ENCODE results near the gene VTN. TPM values are rescaled to one million over a fixed set of nuclear protein-coding genes. Genes with fewer than 3 reads are reported as not detected.
A peak's percentile ranks its signal among the peaks of the same experiment; 100 is the strongest.

VTN gene
- total and polyA plus RNA-seq, 2 experiments from 2014 or later = 0.34 TPM; not detected in 1

DNA sequence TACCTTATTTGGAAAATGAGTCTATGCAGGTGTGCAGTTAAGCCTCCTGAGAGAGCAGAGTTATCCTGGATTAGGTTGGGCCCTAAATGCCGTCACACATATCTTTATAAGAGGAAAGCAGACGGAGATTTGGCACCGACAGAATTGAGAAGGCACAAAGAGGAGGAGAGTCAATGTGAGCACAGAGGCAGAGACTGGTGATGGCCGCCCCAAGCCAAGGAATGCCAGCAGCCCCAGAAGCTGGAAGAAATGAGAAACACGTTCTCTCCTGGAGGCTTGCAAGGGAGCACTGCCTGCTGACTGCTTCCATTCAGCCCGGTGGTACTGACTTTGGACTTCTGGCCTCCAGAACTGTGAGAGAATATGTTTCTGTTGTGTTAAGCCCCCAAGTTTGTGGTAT, 32.7 kb upstream of the VTN start:
- Histone ChIP-seq H3K36me3 (ENCODE audit: low read depth) (no peaks in the 10 kb centered on the region), H3K4me1 (ENCODE audit: insufficient read depth) (peaks cover 6% of the 10 kb centered on the region; the same call in 1 of the 2 replicates), H3F3A (ENCODE audit: insufficient read depth) (no peaks in the 10 kb centered on the region), H3K27ac (no peak overlapping the region), H3K27me3 (replicated peaks; ENCODE audit: insufficient read depth) (no peaks in the 10 kb centered on the region), H2AFZ (no peak overlapping the region), H3K79me2 (ENCODE audit: insufficient read depth) (no peaks in the 10 kb centered on the region), H3K9ac (no peak overlapping the region), H3K4me2 (ENCODE audit: unreplicated experiment) (no peak overlapping the region), H3K9me3 (ENCODE audit: low read depth) (no peaks in the 10 kb centered on the region), H3K4me3 (no peak overlapping the region), H4K20me1 (ENCODE audit: insufficient read depth) (no peaks in the 10 kb centered on the region), H3K9me2 (ENCODE audit: insufficient read depth) (no peaks in the 10 kb centered on the region)
- TF ChIP-seq EZH2phosphoT487 (IDR thresholded peaks at IDR 0.05; ENCODE audit: insufficient read depth, low read depth) (no peak), EZH2 (IDR thresholded peaks at IDR 0.05; ENCODE audit: insufficient read depth, poor library complexity, severe bottlenecking) (no peak)
- WGBS, 2 experiments (ENCODE audit: low coverage in 1 of 2, low lambda C conversion rate in 2 of 2, missing lambda C conversion rate in 2 of 2) = 92 to 97% methylated on average over 6 of the region's 6 CpGs
- in situ Hi-C loops (cut with MboI) = no loop called here
- DNase-seq = no peak

DNA sequence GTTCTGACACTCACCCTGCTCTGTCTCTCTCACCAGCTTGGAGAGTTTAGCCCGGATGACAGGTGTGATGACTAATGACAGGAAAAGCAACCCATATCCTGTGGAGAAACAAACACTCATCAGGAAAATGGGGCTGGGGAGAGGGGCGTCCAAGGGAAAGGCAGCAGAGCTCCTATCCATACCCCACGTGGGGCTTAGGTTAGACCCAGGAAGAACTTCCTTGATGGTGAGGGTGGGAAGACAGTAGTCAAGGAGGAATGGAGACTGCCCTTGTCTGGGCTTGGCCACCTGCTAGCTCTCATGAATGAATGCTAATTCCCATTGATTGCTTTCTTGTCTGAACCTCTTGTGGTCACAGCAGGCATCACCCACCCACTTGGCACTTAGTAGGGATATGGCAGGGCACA, 32.1 kb upstream of the VTN start:
- in situ Hi-C loops (cut with MboI) = no loop called here
- Histone ChIP-seq H2AFZ (no peak overlapping the region), H3K4me3 (no peak overlapping the region), H3K79me2 (ENCODE audit: insufficient read depth) (no peaks in the 10 kb centered on the region), H3K27me3 (replicated peaks; ENCODE audit: insufficient read depth) (no peaks in the 10 kb centered on the region), H3K4me2 (ENCODE audit: unreplicated experiment) (no peak overlapping the region), H3K9ac (no peak overlapping the region), H3K9me3 (ENCODE audit: low read depth) (no peaks in the 10 kb centered on the region), H4K20me1 (ENCODE audit: insufficient read depth) (no peaks in the 10 kb centered on the region), H3K4me1 (ENCODE audit: insufficient read depth) (peaks cover 6% of the 10 kb centered on the region; the same call in 1 of the 2 replicates), H3F3A (ENCODE audit: insufficient read depth) (no peaks in the 10 kb centered on the region), H3K36me3 (ENCODE audit: low read depth) (no peaks in the 10 kb centered on the region), H3K27ac (no peak overlapping the region), H3K9me2 (ENCODE audit: insufficient read depth) (no peaks in the 10 kb centered on the region)
- DNase-seq = no peak
- TF ChIP-seq EZH2 (IDR thresholded peaks at IDR 0.05; ENCODE audit: insufficient read depth, poor library complexity, severe bottlenecking) = no peak
- TF ChIP-seq EZH2phosphoT487 (IDR thresholded peaks at IDR 0.05; ENCODE audit: insufficient read depth, low read depth) = no peak
- WGBS, 2 experiments (ENCODE audit: low coverage in 1 of 2, low lambda C conversion rate in 2 of 2, missing lambda C conversion rate in 2 of 2) = 56 to 64% methylated on average over 3 of the region's 3 CpGs

DNA sequence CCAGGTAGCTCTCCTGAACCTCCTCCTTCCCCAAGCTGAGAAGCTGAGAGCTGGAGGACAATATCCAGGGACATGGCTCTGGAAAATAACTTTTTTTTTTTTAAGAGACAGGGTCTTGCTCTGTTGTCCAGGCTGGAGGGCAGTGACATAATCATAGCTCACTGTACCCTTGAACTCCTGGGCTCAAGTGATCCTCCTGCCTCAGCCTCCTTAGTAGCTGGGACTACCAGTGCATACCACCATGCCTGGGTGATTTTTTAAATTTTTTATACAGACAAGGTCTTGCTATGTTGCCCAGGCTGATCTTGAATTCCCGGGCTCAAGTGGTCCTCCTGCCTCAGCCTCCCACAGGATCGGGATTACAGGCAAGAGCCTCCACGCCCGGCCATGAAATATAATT, 29.7 kb upstream of the VTN start:
- H3K4me3 ChIP-seq = no peak overlapping the region
- H3K27me3 ChIP-seq (replicated peaks; ENCODE audit: insufficient read depth) = no peaks in the 10 kb centered on the region
- no peaks in the 10 kb centered on the region for H3K79me2 ChIP-seq (ENCODE audit: insufficient read depth)
- peaks cover 1% of the 10 kb centered on the region for H3F3A ChIP-seq (ENCODE audit: insufficient read depth)
- DNase-seq = no peak
- H3K9me3 ChIP-seq (ENCODE audit: low read depth) = no peaks in the 10 kb centered on the region
- H3K27ac ChIP-seq = no peak overlapping the region
- TF ChIP-seq EZH2 (IDR thresholded peaks at IDR 0.05; ENCODE audit: insufficient read depth, poor library complexity, severe bottlenecking) (no peak), EZH2phosphoT487 (IDR thresholded peaks at IDR 0.05; ENCODE audit: insufficient read depth, low read depth) (no peak)
- H3K9ac ChIP-seq = no peak overlapping the region
- no peak overlapping the region for H3K4me2 ChIP-seq (ENCODE audit: unreplicated experiment)
- no peaks in the 10 kb centered on the region for H4K20me1 ChIP-seq (ENCODE audit: insufficient read depth)
- H3K36me3 ChIP-seq (ENCODE audit: low read depth) = no peaks in the 10 kb centered on the region
- in situ Hi-C loops (cut with MboI) = no loop called here
- 94 to 95% methylated on average over 4 of the region's 4 CpGs for WGBS, 2 experiments (ENCODE audit: low coverage in 1 of 2, low lambda C conversion rate in 2 of 2, missing lambda C conversion rate in 2 of 2)
- H3K4me1 ChIP-seq (ENCODE audit: insufficient read depth) = peaks cover 11% of the 10 kb centered on the region
- no peaks in the 10 kb centered on the region for H3K9me2 ChIP-seq (ENCODE audit: insufficient read depth)
- H2AFZ ChIP-seq = no peak overlapping the region

DNA sequence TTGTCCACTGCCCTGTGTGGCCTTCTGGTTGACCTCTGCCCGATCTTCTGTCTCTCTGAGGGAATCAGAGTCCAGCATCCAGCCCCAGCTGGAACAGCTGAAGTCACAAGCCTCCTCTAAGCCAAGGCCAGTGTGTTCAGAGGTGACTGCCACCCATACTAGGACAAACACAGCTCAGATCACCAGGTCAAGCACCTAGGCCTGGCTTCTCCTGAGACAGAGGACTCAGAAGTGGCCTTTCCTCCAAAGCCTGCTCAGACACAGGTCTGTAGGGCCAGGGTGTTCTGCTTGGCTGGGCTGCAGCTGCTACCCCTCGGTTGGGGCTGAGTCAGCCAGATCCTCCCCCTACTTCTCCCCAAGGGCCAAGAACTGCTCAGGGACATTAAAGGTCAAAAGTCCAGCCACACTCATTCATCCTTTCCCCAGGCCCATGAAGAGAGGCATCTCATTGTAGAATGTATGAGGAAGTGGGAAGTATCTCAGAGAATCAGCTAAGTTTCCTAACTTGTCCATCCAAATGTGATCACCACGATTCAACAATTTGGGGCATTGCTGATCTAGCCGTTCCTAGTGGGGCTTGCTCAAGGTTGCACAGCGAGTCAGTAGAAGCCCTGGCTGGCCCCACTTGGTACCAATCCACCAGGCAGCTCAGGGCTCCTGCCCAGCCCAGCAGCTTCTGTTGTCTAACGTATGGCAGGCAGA, 28.3 kb upstream of the VTN start:
- Histone ChIP-seq H3K27me3 (replicated peaks; ENCODE audit: insufficient read depth) (no peaks in the 10 kb centered on the region), H3K9me2 (ENCODE audit: insufficient read depth) (no peaks in the 10 kb centered on the region), H3K4me3 (no peak overlapping the region), H3K79me2 (ENCODE audit: insufficient read depth) (no peaks in the 10 kb centered on the region), H4K20me1 (ENCODE audit: insufficient read depth) (no peaks in the 10 kb centered on the region), H3K36me3 (ENCODE audit: low read depth) (no peaks in the 10 kb centered on the region), H3K4me1 (ENCODE audit: insufficient read depth) (peaks cover 17% of the 10 kb centered on the region), H3K9me3 (ENCODE audit: low read depth) (no peaks in the 10 kb centered on the region), H3K27ac (no peak overlapping the region), H3K4me2 (ENCODE audit: unreplicated experiment) (no peak overlapping the region), H3K9ac (no peak overlapping the region), H2AFZ (no peak overlapping the region), H3F3A (ENCODE audit: insufficient read depth) (peaks cover 13% of the 10 kb centered on the region)
- in situ Hi-C loops (cut with MboI) = no loop called here
- 61 to 62% methylated on average over 6 of the region's 6 CpGs for WGBS, 2 experiments (ENCODE audit: low coverage in 1 of 2, low lambda C conversion rate in 2 of 2, missing lambda C conversion rate in 2 of 2)
- no peak for TF ChIP-seq EZH2 (IDR thresholded peaks at IDR 0.05; ENCODE audit: insufficient read depth, poor library complexity, severe bottlenecking)
- no peak for TF ChIP-seq EZH2phosphoT487 (IDR thresholded peaks at IDR 0.05; ENCODE audit: insufficient read depth, low read depth)
- peak; percentile 33 for DNase-seq

Data from GM23248 (cell line).